H1 (cell line): ENCODE measurements around the gene SLC22A8. TPM values are rescaled to one million over a fixed set of nuclear protein-coding genes. Genes with fewer than 3 reads are reported as not detected.

Experiments used
- CHD2 ChIP-seq: IDR thresholded peaks from 2 replicates; pipeline ENCODE4 v1.6.1; 2012; ENCODE audit warnings: low read length, improper control_type of control experiment
- CHD7 ChIP-seq: fragments of 300-600 bp; sonication (generic); IDR thresholded peaks from 2 replicates; pipeline ENCODE4 v1.7.1; 2012; ENCODE audit warnings: low read length, moderate library complexity, mild to moderate bottlenecking, inconsistent platforms; ENCODE audit not compliant: insufficient replicate concordance
- MAFK ChIP-seq: IDR thresholded peaks from 2 replicates; pipeline ENCODE4 v1.6.1; 2012; ENCODE audit warnings: low read depth, mild to moderate bottlenecking, improper control_type of control experiment, low read length
- SAP30 ChIP-seq: fragments of 300-600 bp; sonication (generic); IDR thresholded peaks from 2 replicates; pipeline ENCODE4 v1.7.1; 2012; ENCODE audit warnings: low read length, moderate library complexity, mild to moderate bottlenecking, inconsistent platforms; ENCODE audit not compliant: insufficient read depth, insufficient replicate concordance
- SUZ12 ChIP-seq: fragments of 200-600 bp; sonication (generic); IDR thresholded peaks from 2 replicates; pipeline ENCODE4 v1.6.1; 2012; ENCODE audit warnings: mild to moderate bottlenecking, inconsistent platforms, low read length, moderate library complexity, mixed read lengths
- YY1 ChIP-seq: IDR thresholded peaks from 2 replicates; pipeline ENCODE4 v1.6.1; 2011; ENCODE audit warnings: low read depth, mild to moderate bottlenecking, low read length
- polyA plus RNA-seq, 7 experiments: library from polyadenylated mRNA; depleted of rRNA in 3 of 7; stranded (reverse) in 5 of 7; unstranded in 2 of 7; fragments of >200 nt in 5 of 7; fragments of 200-250 nt in 2 of 7; gene quantifications; 1 replicate in 5 of 7; 2 replicates in 1 of 7; 4 replicates in 1 of 7; pipeline versions ENCODE4 v1.2.1 to v1.2.3, GENCODE V29; 2011 to 2013; ENCODE audit warnings: missing spikeins in 2 of 7, mixed read lengths in 2 of 7
- total RNA-seq: library from RNA; stranded (reverse); fragmentation: NEBNext Ultra II Directional; extraction: Animal tissue kit (Norgen Biotek cat#: 25700); gene quantifications from 2 replicates; pipeline ENCODE4 v1.2.1, GENCODE V29; 2021

The SLC22A8 gene
- total and polyA plus RNA-seq, 2 of the 8 experiments (the other 6 are each of a cell fraction or from before 2014, with no cell fraction given) = not detected

GRCh38 chr11:62999649-63000048 is 16.0 kb downstream of the SLC22A8 start (continued):
- no peak for TF ChIP-seq CHD7
- no peak for TF ChIP-seq SAP30
- TF ChIP-seq MAFK = no peak
- no peak for TF ChIP-seq SUZ12
- no peak for TF ChIP-seq YY1
- TF ChIP-seq CHD2 = no peak
